Astrocyte of the cerebellum (primary cell): Measurements from ENCODE around the gene TSKS.

ENCODE experiments used
- DNase-seq: peaks from one replicate; pipeline ENCODE4 v3.0.0-alpha.2; 2011; ENCODE audit warnings: low read depth
- H3K4me3 ChIP-seq: 2 replicates; pipeline ENCODE4 v1.5.1; 2011; ENCODE audit warnings: mild to moderate bottlenecking, low read depth, low read length, moderate library complexity
- CTCF ChIP-seq: IDR thresholded peaks from 2 replicates; pipeline ENCODE4 v1.5.1; 2012; ENCODE audit warnings: low read length, low read depth, moderate library complexity, mild to moderate bottlenecking; ENCODE audit errors: missing control alignments
- in situ Hi-C: cut with HindIII; loops from 2 replicates; pipeline ENCODE4 v1.10.0; 2017; ENCODE audit warnings: low sequenced_read_pairs

TSKS gene

DNA sequence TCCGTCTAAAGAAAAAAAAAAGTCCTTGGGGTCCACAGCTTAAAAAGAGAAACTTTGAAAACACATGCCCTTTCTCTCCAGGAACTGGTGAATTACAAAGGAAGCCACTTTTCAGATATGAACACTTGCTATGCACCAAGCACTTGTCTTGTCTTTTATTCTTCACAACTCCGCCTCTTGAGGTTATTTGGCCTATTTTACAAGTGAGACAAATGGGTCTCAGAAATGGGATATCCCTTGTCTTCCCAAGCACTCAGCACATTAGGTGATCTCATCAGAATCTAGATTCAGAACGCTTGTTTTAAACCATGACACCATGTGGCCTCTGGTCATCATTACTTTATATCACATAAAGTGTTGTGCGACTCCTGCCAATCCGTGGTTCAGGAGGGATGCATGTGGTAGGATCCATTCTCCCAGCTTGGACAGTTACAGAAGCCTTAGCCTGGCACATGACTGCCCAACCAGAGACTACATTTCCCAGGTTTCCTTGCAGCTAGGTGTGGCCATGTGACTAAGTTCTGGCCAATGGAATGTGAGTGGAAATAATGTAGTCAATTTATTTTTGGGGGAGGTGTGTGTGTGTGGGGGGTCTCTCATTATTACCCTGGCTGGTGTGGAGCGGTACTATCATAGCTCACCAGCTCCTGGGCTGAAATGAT is 13.9 kb downstream of the TSKS start:
- in situ Hi-C loops, result no loop called here
- H3K4me3 ChIP-seq, result no peak overlapping the region
- no peak for DNase-seq
- TF ChIP-seq CTCF, result no peak

GRCh38 chr19:49746206-49746958 is 16.7 kb downstream of the TSKS start:
- no peak for TF ChIP-seq CTCF
- in situ Hi-C loops, result no loop called here

GRCh38 chr19:49744946-49745381 is 18.1 kb downstream of the TSKS start:
- DNase-seq, result no peak
- no peak overlapping the region for H3K4me3 ChIP-seq
- in situ Hi-C loops, result no loop called here
- no peak for TF ChIP-seq CTCF

More at GRCh38 chr19:49746206-49746958, 16.7 kb downstream of the TSKS start:
- H3K4me3 ChIP-seq, result no peak overlapping the region
- no peak for DNase-seq

GRCh38 chr19:49741210-49741844 is 21.8 kb downstream of the TSKS start:
- no peak for DNase-seq
- no peak for TF ChIP-seq CTCF
- no peak overlapping the region for H3K4me3 ChIP-seq
- in situ Hi-C loops, result no loop called here

DNA sequence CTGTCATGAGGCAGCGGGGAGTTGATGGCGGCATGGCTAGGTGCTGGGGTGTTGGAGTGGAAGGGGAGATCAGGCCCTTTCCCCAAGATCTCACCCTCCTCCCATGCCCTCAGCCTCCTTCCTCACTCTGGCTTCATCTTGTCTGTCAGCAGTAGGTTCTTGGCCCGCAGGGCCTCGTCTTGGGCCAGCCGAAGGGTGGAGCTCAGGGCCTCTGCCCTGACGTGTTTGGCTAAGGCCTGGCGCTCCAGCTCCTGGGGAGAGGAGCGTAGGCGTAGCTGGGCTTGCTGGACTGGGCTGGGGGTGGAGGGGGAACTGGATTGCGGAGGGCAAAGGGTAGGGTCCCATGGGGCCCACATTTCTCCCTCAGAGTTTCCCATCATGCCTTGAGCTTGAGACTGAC is 23.2 kb downstream of the TSKS start:
- TF ChIP-seq CTCF, result no peak
- DNase-seq, result no peak
- in situ Hi-C loops, result no loop called here
- H3K4me3 ChIP-seq, result no peak overlapping the region

DNA sequence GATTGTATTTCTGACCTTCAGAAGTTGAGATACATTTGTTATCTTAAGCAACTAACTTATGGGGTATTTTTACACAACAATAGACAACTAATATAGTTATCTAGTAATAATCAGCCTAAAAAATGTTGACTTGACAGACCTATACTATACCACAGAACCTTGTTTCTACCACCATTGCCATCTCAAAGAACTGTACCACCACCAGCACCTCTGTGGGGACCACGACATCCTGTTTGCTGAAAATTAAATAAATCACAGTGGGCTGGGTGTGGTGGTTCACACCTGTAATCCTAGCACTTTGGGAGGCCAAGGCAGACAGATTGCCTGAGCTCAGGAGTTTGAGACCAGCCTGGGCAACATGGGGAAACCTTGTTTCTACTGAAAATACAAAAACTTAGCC is 24.0 kb downstream of the TSKS start:
- in situ Hi-C loops, result no loop called here
- DNase-seq, result no peak
- TF ChIP-seq CTCF, result no peak
- no peak overlapping the region for H3K4me3 ChIP-seq
